Mucosa of descending colon (tissue), 3 donors: Measurements from ENCODE around the gene PLCD1. TPM values are rescaled to one million over a fixed set of nuclear protein-coding genes. Genes with fewer than 3 reads are reported as not detected.

ENCODE experiments used
- ATAC-seq: fragments of 200-7000 bp; cut with Tn5 transposase; one replicate; pipeline ENCODE4 v1.9.1; 2020; ENCODE audit warnings: mild to moderate bottlenecking, moderate library complexity
- DNase-seq, 3 donors: peaks; one replicate each; pipeline ENCODE4 v3.0.0-alpha.2; 2020
- H3K36me3 ChIP-seq: fragments of 200-600 bp; one replicate; pipeline ENCODE4 v1.8.0; 2021; ENCODE audit warnings: low read depth, mild to moderate bottlenecking
- H3K4me1 ChIP-seq: fragments of 200-600 bp; one replicate; pipeline ENCODE4 v1.8.0; 2021; ENCODE audit warnings: low read depth, mild to moderate bottlenecking
- H3K4me3 ChIP-seq: fragments of 200-600 bp; one replicate; pipeline ENCODE4 v1.8.0; 2021; ENCODE audit warnings: mild to moderate bottlenecking
- H3K9me3 ChIP-seq: fragments of 200-600 bp; one replicate; pipeline ENCODE4 v1.8.0; 2021; ENCODE audit warnings: mild to moderate bottlenecking
- CTCF ChIP-seq: fragments of 200-600 bp; IDR thresholded peaks from one replicate; pipeline ENCODE4 v1.8.0; 2022; ENCODE audit warnings: antibody characterized with exemption, mild to moderate bottlenecking
- intact Hi-C, 2 donors: fragments of 100-400 bp; cut with DNase I in 1 of 2; cut with micrococcal nuclease in 1 of 2; formaldehyde crosslinking; loops; one replicate each; pipeline versions ENCODE4 v1.11.0 to v1.11.1; 2022; cut with DNase I, micrococcal nuclease
- total RNA-seq, 3 donors: library from RNA; stranded (reverse); fragmentation: NEBNext Ultra II Directional in 2 of 3; extraction: Animal tissue kit (Norgen Biotek cat#: 25700) in 2 of 3; gene quantifications; one replicate each; pipeline versions ENCODE4 v1.2.1 to v1.2.4, GENCODE V29; 2021 to 2023
- donor health status: DM: no; HTN: no; CAD: no; lungs with moderate emphysema.
- donor health status: DM: no; HTN: no; CAD: no.
- donor health status: DM: no; HTN: yes; CAD: no.

The PLCD1 gene
- total RNA-seq, 3 donors from 2014 or later, result 38.2 to 113 (median 66.5) TPM

GRCh38 chr3:38003371-38003816 lies 26.0 kb downstream of the PLCD1 start:
- H3K36me3 ChIP-seq, result no peaks in the 10 kb centered on the region
- DNase-seq (peak; percentile 79 to 87 (median 86)), ATAC-seq (peak; percentile 48)
- intact Hi-C loops, result no loop called here
- H3K4me3 ChIP-seq, result no peak overlapping the region
- peak; percentile 71 for TF ChIP-seq CTCF
- no peaks in the 10 kb centered on the region for H3K9me3 ChIP-seq
- H3K4me1 ChIP-seq, result peaks cover 34% of the 10 kb centered on the region

DNA sequence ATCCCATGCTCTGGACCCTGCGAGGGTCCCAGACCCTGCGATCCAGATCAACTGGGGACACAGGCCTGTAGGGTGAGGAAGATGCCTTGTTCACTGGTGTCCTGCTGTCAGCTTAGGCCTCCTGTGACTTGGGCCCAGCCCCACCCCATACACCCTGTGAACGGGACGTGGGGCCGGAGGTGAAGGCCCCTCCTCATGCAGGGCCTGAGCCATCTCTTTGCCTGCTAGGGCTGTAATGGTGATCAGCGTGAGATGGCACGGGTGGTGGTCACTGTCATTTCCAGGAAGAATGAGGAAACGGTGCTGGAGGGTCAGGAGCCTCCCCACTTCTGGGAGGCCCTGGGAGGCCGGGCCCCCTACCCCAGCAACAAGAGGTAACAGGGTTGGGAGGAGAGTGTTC lies 26.5 kb downstream of the PLCD1 start:
- H3K4me3 ChIP-seq, result no peak overlapping the region
- ATAC-seq (no peak), DNase-seq (peak in 2 of 3 donors; percentile 41 to 49)
- intact Hi-C loops, result no loop called here
- no peaks in the 10 kb centered on the region for H3K9me3 ChIP-seq
- peaks cover 39% of the 10 kb centered on the region for H3K4me1 ChIP-seq
- no peaks in the 10 kb centered on the region for H3K36me3 ChIP-seq
- TF ChIP-seq CTCF, result no peak

GRCh38 chr3:38002291-38002876 lies 27.1 kb downstream of the PLCD1 start:
- intact Hi-C loops, result no loop called here
- Histone ChIP-seq H3K4me1 (peaks cover 42% of the 10 kb centered on the region), H3K36me3 (no peaks in the 10 kb centered on the region)

DNA sequence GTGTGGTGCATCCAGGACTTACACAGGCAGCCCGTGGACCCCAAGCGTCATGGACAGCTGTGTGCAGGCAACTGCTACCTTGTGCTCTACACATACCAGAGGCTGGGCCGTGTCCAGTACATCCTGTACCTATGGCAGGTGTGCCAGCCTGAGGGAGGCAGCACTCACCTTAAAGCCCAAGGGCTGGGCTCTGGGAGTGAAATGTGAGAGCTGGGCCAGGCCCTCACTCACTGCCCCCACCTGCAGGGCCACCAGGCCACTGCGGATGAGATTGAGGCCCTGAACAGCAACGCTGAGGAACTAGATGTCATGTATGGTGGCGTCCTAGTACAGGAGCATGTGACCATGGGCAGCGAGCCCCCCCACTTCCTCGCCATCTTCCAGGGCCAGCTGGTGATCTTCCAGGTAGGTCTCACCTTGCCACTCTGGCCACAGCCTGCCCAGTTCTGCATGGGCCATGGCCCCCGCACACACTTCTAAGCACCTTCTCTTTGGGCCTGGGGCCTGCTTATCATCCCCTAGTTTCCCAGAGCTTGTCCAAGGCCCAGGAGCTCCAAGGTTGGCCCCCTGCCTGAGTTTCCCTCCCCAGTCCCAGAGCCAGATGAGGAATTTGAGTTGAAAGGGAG lies 27.9 kb downstream of the PLCD1 start:
- no peak overlapping the region for H3K4me3 ChIP-seq
- H3K9me3 ChIP-seq, result no peaks in the 10 kb centered on the region
- peak; percentile 15 to 62 (median 28) for DNase-seq
- no peak for TF ChIP-seq CTCF
- intact Hi-C loops, result no loop called here
- peaks cover 49% of the 10 kb centered on the region for H3K4me1 ChIP-seq
- ATAC-seq, result peak; percentile 1
- H3K36me3 ChIP-seq, result no peaks in the 10 kb centered on the region

More at GRCh38 chr3:38002291-38002876, 27.1 kb downstream of the PLCD1 start:
- Histone ChIP-seq H3K4me3 (no peak overlapping the region), H3K9me3 (no peaks in the 10 kb centered on the region)
- no peak for TF ChIP-seq CTCF
- ATAC-seq (no peak), DNase-seq (peak in 2 of 3 donors; percentile 35 to 38)

DNA sequence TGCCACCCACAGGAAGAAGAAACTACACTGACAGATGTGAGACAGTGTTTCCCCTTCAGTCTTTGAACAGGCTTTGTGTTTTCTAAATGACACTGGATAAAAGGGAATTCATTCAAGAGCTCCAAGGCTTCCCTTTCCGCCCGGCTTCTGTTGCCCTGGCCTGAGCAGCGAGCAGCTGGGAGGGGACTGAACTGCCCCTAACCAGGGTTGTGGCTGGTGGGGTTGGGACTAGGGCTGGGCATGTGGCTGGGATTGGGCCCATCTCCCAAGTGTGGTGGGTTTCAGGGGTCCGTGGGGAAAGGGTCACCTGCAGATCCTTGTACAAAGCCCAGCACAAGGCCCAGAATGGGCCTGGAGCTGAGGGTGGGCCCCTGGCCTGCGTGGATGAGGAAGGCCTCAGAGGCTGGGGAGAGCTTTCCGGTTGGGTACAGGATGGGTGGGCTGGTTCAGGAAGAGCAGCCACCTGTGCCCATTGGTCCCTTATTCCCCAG lies 28.4 kb downstream of the PLCD1 start:
- H3K9me3 ChIP-seq, result no peaks in the 10 kb centered on the region
- intact Hi-C loops, result no loop called here
- H3K4me3 ChIP-seq, result no peak overlapping the region
- ATAC-seq (no peak), DNase-seq (peak; percentile 5 to 42 (median 39))
- peaks cover 49% of the 10 kb centered on the region for H3K4me1 ChIP-seq
- no peak for TF ChIP-seq CTCF
- no peaks in the 10 kb centered on the region for H3K36me3 ChIP-seq
